ENCODE results near the gene RAPGEF6.

DNA sequence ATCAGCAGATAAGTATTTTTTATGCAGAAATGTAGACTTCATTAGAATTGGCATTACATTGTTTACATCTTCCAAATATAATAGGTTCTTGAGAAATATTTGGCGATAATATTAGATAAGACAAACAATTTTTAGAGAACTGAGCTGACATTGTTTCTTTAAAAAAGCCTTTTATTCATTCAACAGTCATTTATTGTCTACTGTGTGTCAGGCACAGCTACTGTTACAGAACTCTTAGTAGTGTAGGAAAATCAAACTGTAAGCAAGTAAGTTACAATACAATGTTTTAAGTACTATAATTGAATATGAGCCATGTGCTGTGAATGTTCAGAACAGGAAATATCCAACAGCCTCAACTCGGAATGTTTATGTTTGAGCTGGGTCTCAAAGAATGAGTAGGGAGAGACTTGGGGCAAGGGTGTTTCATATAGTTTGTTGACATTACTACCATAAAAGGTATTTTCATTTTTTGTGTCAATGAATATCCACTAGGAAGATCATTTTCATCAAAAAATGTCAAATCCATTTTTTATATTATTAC, 257.2 kb downstream of the RAPGEF6 start:
- TF ChIP-seq, protein P1, sequence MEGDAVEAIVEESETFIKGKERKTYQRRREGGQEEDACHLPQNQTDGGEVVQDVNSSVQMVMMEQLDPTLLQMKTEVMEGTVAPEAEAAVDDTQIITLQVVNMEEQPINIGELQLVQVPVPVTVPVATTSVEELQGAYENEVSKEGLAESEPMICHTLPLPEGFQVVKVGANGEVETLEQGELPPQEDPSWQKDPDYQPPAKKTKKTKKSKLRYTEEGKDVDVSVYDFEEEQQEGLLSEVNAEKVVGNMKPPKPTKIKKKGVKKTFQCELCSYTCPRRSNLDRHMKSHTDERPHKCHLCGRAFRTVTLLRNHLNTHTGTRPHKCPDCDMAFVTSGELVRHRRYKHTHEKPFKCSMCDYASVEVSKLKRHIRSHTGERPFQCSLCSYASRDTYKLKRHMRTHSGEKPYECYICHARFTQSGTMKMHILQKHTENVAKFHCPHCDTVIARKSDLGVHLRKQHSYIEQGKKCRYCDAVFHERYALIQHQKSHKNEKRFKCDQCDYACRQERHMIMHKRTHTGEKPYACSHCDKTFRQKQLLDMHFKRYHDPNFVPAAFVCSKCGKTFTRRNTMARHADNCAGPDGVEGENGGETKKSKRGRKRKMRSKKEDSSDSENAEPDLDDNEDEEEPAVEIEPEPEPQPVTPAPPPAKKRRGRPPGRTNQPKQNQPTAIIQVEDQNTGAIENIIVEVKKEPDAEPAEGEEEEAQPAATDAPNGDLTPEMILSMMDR (IDR thresholded peaks at IDR 0.05; ENCODE audit: borderline replicate concordance, extremely low read depth, low read length, poor library complexity, severe bottlenecking), result no peak
- TF ChIP-seq EZH2 (IDR thresholded peaks at IDR 0.05; ENCODE audit: borderline replicate concordance, low read depth, low read length, severe bottlenecking), result no peak

Data from DND-41 (cell line).